Right lung (tissue), 5 donors: ENCODE measurements around the gene TRAPPC3. TPM values are rescaled to one million over a fixed set of nuclear protein-coding genes. Genes with fewer than 3 reads are reported as not detected.
"Not testable (repeated sequence)": the region's sequence is repeated elsewhere in the genome, so short reads cannot be mapped to it uniquely, and the experiment has no call there.

Experiments
- DNase-seq, 2 donors: peaks; one replicate each; pipeline ENCODE4 v3.0.0-alpha.2; 2013
- polyA plus RNA-seq, 5 donors: library from polyadenylated mRNA; unstranded; fragments of 120-200 nt; gene quantifications; one replicate each; pipeline versions ENCODE4 v1.2.1 to v1.2.3, GENCODE V29; 2013; ENCODE audit warnings: inconsistent platforms in 1 of 5, low replicate concordance in 1 of 5; ENCODE audit not compliant: insufficient read length in 5 of 5, insufficient read depth in 1 of 5

The TRAPPC3 gene
- polyA plus RNA-seq, 5 donors, result 45.0 to 56.6 (median 52.9) TPM

GRCh38 chr1:36168514-36168913, 19.2 kb upstream of the TRAPPC3 start:
- no peak for DNase-seq

- no peak for DNase-seq
Observed at GRCh38 chr1:36166938-36167905, 17.9 kb upstream of the TRAPPC3 start.

GRCh38 chr1:36166136-36166535, 16.9 kb upstream of the TRAPPC3 start:
- DNase-seq, result no peak

GRCh38 chr1:36165145-36165544, 15.9 kb upstream of the TRAPPC3 start:
- DNase-seq, result no peak

GRCh38 chr1:36164361-36164760, 15.1 kb upstream of the TRAPPC3 start:
- DNase-seq, result no peak

GRCh38 chr1:36163426-36163825, 14.1 kb upstream of the TRAPPC3 start:
- no peak for DNase-seq

- DNase-seq, result no peak
Observed at GRCh38 chr1:36162680-36163239, 13.5 kb upstream of the TRAPPC3 start.

GRCh38 chr1:36161641-36162531, 12.6 kb upstream of the TRAPPC3 start:
- DNase-seq, result no peak

GRCh38 chr1:36160949-36161485, 11.7 kb upstream of the TRAPPC3 start:
- peak in 1 of 2 donors; percentile 55 for DNase-seq

- no peak for DNase-seq
Observed at GRCh38 chr1:36160388-36160948, 11.2 kb upstream of the TRAPPC3 start.

- no peak for DNase-seq
Observed at GRCh38 chr1:36159614-36160387, 10.5 kb upstream of the TRAPPC3 start.

GRCh38 chr1:36158827-36159252, 9.6 kb upstream of the TRAPPC3 start:
- DNase-seq, result not testable (repeated sequence)

GRCh38 chr1:36157973-36158826, 8.9 kb upstream of the TRAPPC3 start:
- no peak for DNase-seq

GRCh38 chr1:36157115-36157903, 8.0 kb upstream of the TRAPPC3 start:
- DNase-seq, result no peak

- DNase-seq, result peak; percentile 81 to 83
Observed at GRCh38 chr1:36156329-36157114, 7.2 kb upstream of the TRAPPC3 start.

GRCh38 chr1:36155408-36156328, 6.4 kb upstream of the TRAPPC3 start, which contains the start of gene MAP7D1:
MAP7D1 (plus strand) TSS chr1:36156160; CDS start chr1:36156418, 258 bp downstream.
- peak; percentile 85 to 87 for DNase-seq
